ENCODE data around the gene MAST3. TPM values are rescaled to one million over a fixed set of nuclear protein-coding genes. Genes with fewer than 3 reads are reported as not detected.

Gene MAST3
- total RNA-seq, 1 experiment from 2014 or later: 10.4 TPM

DNA sequence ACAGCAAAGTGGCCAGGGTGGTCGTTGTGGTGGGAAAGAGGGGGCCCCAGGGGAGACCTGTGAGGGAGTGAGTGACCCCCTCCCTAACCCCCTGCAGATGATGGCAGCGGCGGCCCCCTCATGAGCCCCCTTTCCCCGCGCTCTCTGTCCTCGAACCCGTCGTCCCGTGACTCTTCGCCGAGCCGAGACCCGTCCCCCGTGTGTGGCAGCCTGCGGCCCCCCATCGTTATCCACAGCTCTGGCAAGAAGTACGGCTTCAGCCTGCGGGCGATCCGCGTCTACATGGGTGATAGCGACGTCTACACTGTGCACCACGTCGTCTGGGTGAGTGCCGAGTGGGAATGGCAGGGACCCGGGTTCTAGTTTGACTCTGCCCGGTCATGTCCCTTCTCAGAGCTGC, 47.3 kb downstream of the MAST3 start:
- no peaks in the 10 kb centered on the region for H3K79me2 ChIP-seq (ENCODE audit: insufficient read depth, low read length)
- H3K79me1 ChIP-seq (ENCODE audit: insufficient read depth, low read depth, low read length, poor library complexity, severe bottlenecking): no peaks in the 10 kb centered on the region
- Mint-ChIP-seq H3K4me1 (peaks cover 0 to 3% of the 10 kb centered on the region in 2 experiments; a peak in 1 of 4 replicates), H3K9me3 (peaks cover 0 to 4% of the 10 kb centered on the region in 2 experiments; a peak in 1 of 5 replicates), H3K36me3 (ENCODE audit: insufficient read depth in 1 of 3, low read depth in 3 of 3) (peaks cover 25 to 54% (median 49%) of the 10 kb centered on the region in 3 experiments), H3K27ac (no peak overlapping the region), H3K27me3 (ENCODE audit: low read depth) (no peaks in the 10 kb centered on the region), H3K4me3 (no peak overlapping the region; a peak in 1 of 5 replicates)
- no peaks in the 10 kb centered on the region for H3K23me2 ChIP-seq (ENCODE audit: insufficient read length, low read depth, low read length, poor library complexity, severe bottlenecking)
- H3K4me1 ChIP-seq (ENCODE audit: insufficient read depth, low read length): no peaks in the 10 kb centered on the region
- no peak overlapping the region for H3T11ph ChIP-seq (ENCODE audit: low read length)
- no peak overlapping the region for H3K27ac ChIP-seq (ENCODE audit: insufficient read length, low read depth, low read length)
- no peak overlapping the region for H3K23ac ChIP-seq (ENCODE audit: insufficient read length, low read depth, low read length)
- no peak overlapping the region for H2BK15ac ChIP-seq (ENCODE audit: low read depth, low read length)
- no peak overlapping the region for H2AK5ac ChIP-seq (ENCODE audit: insufficient read length, low read length)
- H4K5ac ChIP-seq (ENCODE audit: insufficient read length, low read depth, low read length): no peak overlapping the region
- H3K4me2 ChIP-seq (ENCODE audit: insufficient read depth, insufficient read length, low read length): no peak overlapping the region
- no peak for DNase-seq
- no peak overlapping the region for H3K9ac ChIP-seq (ENCODE audit: extremely low read depth, insufficient read length, low read length)
- no peak overlapping the region for H2BK5ac ChIP-seq (ENCODE audit: insufficient read length, low read length)
- no peaks in the 10 kb centered on the region for H3K9me3 ChIP-seq (ENCODE audit: control insufficient read depth, low read depth, low read length)
- no peak overlapping the region for H3K14ac ChIP-seq (ENCODE audit: insufficient read depth, low read length)
- H3K4ac ChIP-seq (ENCODE audit: low read depth, low read length): no peak overlapping the region
- no peaks in the 10 kb centered on the region for H4K20me1 ChIP-seq (ENCODE audit: control insufficient read depth, insufficient read depth, insufficient read length)
- no peak overlapping the region for H2AFZ ChIP-seq (ENCODE audit: low read length)
- H2BK12ac ChIP-seq (ENCODE audit: insufficient read length, low read depth, low read length): no peak overlapping the region
- H3K18ac ChIP-seq (ENCODE audit: insufficient read length, low read depth, low read length): no peak overlapping the region
- no peaks in the 10 kb centered on the region for H3K27me3 ChIP-seq (ENCODE audit: insufficient read depth, low read length)
- H4K8ac ChIP-seq (replicated peaks; ENCODE audit: insufficient read length, low read depth, low read length): no peak overlapping the region
- no CpG with 5 or more reads among the region's 28 CpGs for WGBS (ENCODE audit: extremely low coverage, insufficient read length, low lambda C conversion rate)
- no peak overlapping the region for H4K91ac ChIP-seq (ENCODE audit: insufficient read length, low read depth, low read length)
- H2BK120ac ChIP-seq (ENCODE audit: low read depth, low read length, poor library complexity, severe bottlenecking): no peak overlapping the region
- TF ChIP-seq, protein P1, sequence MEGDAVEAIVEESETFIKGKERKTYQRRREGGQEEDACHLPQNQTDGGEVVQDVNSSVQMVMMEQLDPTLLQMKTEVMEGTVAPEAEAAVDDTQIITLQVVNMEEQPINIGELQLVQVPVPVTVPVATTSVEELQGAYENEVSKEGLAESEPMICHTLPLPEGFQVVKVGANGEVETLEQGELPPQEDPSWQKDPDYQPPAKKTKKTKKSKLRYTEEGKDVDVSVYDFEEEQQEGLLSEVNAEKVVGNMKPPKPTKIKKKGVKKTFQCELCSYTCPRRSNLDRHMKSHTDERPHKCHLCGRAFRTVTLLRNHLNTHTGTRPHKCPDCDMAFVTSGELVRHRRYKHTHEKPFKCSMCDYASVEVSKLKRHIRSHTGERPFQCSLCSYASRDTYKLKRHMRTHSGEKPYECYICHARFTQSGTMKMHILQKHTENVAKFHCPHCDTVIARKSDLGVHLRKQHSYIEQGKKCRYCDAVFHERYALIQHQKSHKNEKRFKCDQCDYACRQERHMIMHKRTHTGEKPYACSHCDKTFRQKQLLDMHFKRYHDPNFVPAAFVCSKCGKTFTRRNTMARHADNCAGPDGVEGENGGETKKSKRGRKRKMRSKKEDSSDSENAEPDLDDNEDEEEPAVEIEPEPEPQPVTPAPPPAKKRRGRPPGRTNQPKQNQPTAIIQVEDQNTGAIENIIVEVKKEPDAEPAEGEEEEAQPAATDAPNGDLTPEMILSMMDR (conservative IDR thresholded peaks at IDR 0.05): no peak
- no peak overlapping the region for H2BK20ac ChIP-seq (ENCODE audit: low read depth, low read length, poor library complexity, severe bottlenecking)
- no peak overlapping the region for H3K56ac ChIP-seq (ENCODE audit: insufficient read length, low read depth, low read length)

Data from H9 (cell line).